Measurements from ENCODE around the gene DENND11. TPM values are rescaled to one million over a fixed set of nuclear protein-coding genes. Genes with fewer than 3 reads are reported as not detected.
A peak's percentile ranks its signal among the peaks of the same experiment; 100 is the strongest.

DENND11 gene
- total and polyA plus RNA-seq, 9 of the 15 experiments (the other 6 are each of a cell fraction or from before 2014, with no cell fraction given) = 0.07 to 1.1 (median 0.36) TPM

GRCh38 chr7:141698247-141699015, 3.5 kb downstream of the DENND11 start:
- intact Hi-C loops (cut with micrococcal nuclease) (no loop called here), in situ Hi-C loops (cut with MboI) (no loop called here)
- DNase-seq (ENCODE audit: extremely low read depth in 1 of 4, low spot score in 3 of 4) = no peak
- BruUV-seq (replicated peaks) = no TSS peak
- ChIA-PET POLR2A (interaction anchor here (1.0 kb wide), 1 partner anchor 9 kb away, joined by 3 read pairs; no protein-coding TSS in a partner anchor), CTCF (ENCODE audit: low intra/inter-chr PET ratio) (no interaction called here)
- H2AFZ ChIP-seq (ENCODE audit: low read depth, low read length) = no peak overlapping the region
- no peak overlapping the region for H3K4me2 ChIP-seq (ENCODE audit: insufficient read depth, low read length)
- H3K27ac ChIP-seq (ENCODE audit: extremely low read depth, low read depth, low read length) = no peak overlapping the region
- H3K27me3 ChIP-seq (ENCODE audit: control insufficient read depth in 2 of 2, insufficient read depth in 2 of 2, low read length in 2 of 2) = peaks cover 42 to 48% of the 10 kb centered on the region in 2 experiments
- no peaks in the 10 kb centered on the region for H3K9me3 ChIP-seq (replicated peaks; ENCODE audit: control insufficient read depth, insufficient read depth, low read depth, low read length)
- H3K79me2 ChIP-seq (ENCODE audit: control insufficient read depth, insufficient read depth, low read length) = no peaks in the 10 kb centered on the region
- H3K9me1 ChIP-seq (ENCODE audit: control insufficient read depth, insufficient read depth, low read length) = no peaks in the 10 kb centered on the region
- no peaks in the 10 kb centered on the region for H3K36me3 ChIP-seq (ENCODE audit: control insufficient read depth, insufficient read depth, low read length)
- no peak for ATAC-seq
- no peaks in the 10 kb centered on the region; the same call in none of the 2 replicates for H4K20me1 ChIP-seq (replicated peaks; ENCODE audit: control insufficient read depth, insufficient read depth, low read length)
- TF ChIP-seq HEY1 (CRISPR knock-in tag; IDR thresholded peaks at IDR 0.05; ENCODE audit: borderline replicate concordance) (no peak), HNRNPH1 (optimal IDR thresholded peaks at IDR 0.05; ENCODE audit: low read depth, low read length) (no peak), ZEB2 (IDR thresholded peaks at IDR 0.05) (no peak), NFIC (IDR thresholded peaks at IDR 0.05) (peak; percentile 86), ZNF146 (CRISPR knock-in tag; IDR thresholded peaks at IDR 0.05; ENCODE audit: unreplicated experiment) (no peak), SMAD4 (CRISPR knock-in tag; conservative IDR thresholded peaks at IDR 0.05) (no peak), ZNF280A (IDR thresholded peaks at IDR 0.05; ENCODE audit: low read depth, partially characterized antibody) (no peak)
- H3K9ac ChIP-seq (ENCODE audit: insufficient read depth in 1 of 2, low read depth in 2 of 2, low read length in 2 of 2) = no peak overlapping the region
- peaks cover 0 to 10% of the 10 kb centered on the region in 2 experiments; a peak in 2 of 5 replicates for H3K4me1 ChIP-seq (replicated peaks in 1 of 2; ENCODE audit: control insufficient read depth in 2 of 2, insufficient read depth in 2 of 2, low read length in 2 of 2)
- WGBS (ENCODE audit: insufficient coverage, low coverage, missing lambda C conversion rate) = 0% methylated on average over 1 of the region's 1 CpG
- no peak for FAIRE-seq
- no peak overlapping the region for H3K4me3 ChIP-seq
